Suppressor macrophage treated with lipopolysaccharide for 4 hours (primary cell): ENCODE data around the gene MBNL2.

Source experiments
- DNase-seq: peaks from one replicate; pipeline ENCODE4 v3.0.0-alpha.2; 2020

MBNL2 gene

GRCh38 chr13:97275776-97276501, 53.8 kb downstream of the MBNL2 start:
- no peak for DNase-seq

GRCh38 chr13:97276862-97277269, 54.7 kb downstream of the MBNL2 start:
- DNase-seq: no peak

GRCh38 chr13:97278435-97279411, 56.6 kb downstream of the MBNL2 start:
- DNase-seq: no peak

GRCh38 chr13:97279913-97280312, 57.8 kb downstream of the MBNL2 start:
- DNase-seq: no peak

GRCh38 chr13:97280478-97280877, 58.3 kb downstream of the MBNL2 start:
- no peak for DNase-seq

- DNase-seq: no peak
Observed at GRCh38 chr13:97281028-97281427, 58.9 kb downstream of the MBNL2 start.

GRCh38 chr13:97282705-97283104, 60.6 kb downstream of the MBNL2 start:
- no peak for DNase-seq

- no peak for DNase-seq
Observed at GRCh38 chr13:97283888-97284287, 61.8 kb downstream of the MBNL2 start.

- peak; percentile 9 for DNase-seq
Observed at GRCh38 chr13:97284558-97284957, 62.4 kb downstream of the MBNL2 start.

- DNase-seq: no peak
Observed at GRCh38 chr13:97285221-97285955, 63.3 kb downstream of the MBNL2 start.

- DNase-seq: no peak
Observed at GRCh38 chr13:97286317-97287046, 64.3 kb downstream of the MBNL2 start.

GRCh38 chr13:97287047-97287383, 64.9 kb downstream of the MBNL2 start:
- DNase-seq: no peak

GRCh38 chr13:97288486-97288900, 66.4 kb downstream of the MBNL2 start:
- DNase-seq: no peak

- DNase-seq: no peak
Observed at GRCh38 chr13:97289514-97290298, 67.6 kb downstream of the MBNL2 start.

GRCh38 chr13:97295283-97296182, 73.4 kb downstream of the MBNL2 start:
- no peak for DNase-seq

GRCh38 chr13:97296740-97297139, 74.6 kb downstream of the MBNL2 start:
- no peak for DNase-seq

- no peak for DNase-seq
Observed at GRCh38 chr13:97298816-97299215, 76.7 kb downstream of the MBNL2 start.

GRCh38 chr13:97300871-97301270, 78.7 kb downstream of the MBNL2 start:
- no peak for DNase-seq

GRCh38 chr13:97301382-97302095, 79.4 kb downstream of the MBNL2 start:
- DNase-seq: no peak

- no peak for DNase-seq
Observed at GRCh38 chr13:97302611-97303010, 80.5 kb downstream of the MBNL2 start.
